SKM-1 treated with dmso at 0.1 percent for 144 hours (cell line): ENCODE measurements around the gene UGT1A3.

ENCODE experiments used
- DNase-seq: peaks from one replicate; lab custom pipeline; 2025; ENCODE audit not compliant: unreplicated experiment; lab: John Stamatoyannopoulos, UW

The UGT1A3 gene

GRCh38 chr2:233793465-233794127, 64.8 kb downstream of the UGT1A3 start:
- no peak for DNase-seq

GRCh38 chr2:233794128-233794658, 65.4 kb downstream of the UGT1A3 start:
- no peak for DNase-seq

- no peak for DNase-seq
These were observed 66.9 kb downstream of the UGT1A3 start for GRCh38 chr2:233795735-233796171.

GRCh38 chr2:233796254-233796653, 67.4 kb downstream of the UGT1A3 start:
- DNase-seq = no peak

GRCh38 chr2:233798335-233799086, 69.7 kb downstream of the UGT1A3 start:
- no peak for DNase-seq

GRCh38 chr2:233799087-233799665, 70.3 kb downstream of the UGT1A3 start:
- no peak for DNase-seq

- no peak for DNase-seq
These were observed 70.9 kb downstream of the UGT1A3 start for GRCh38 chr2:233799716-233800115.

GRCh38 chr2:233800208-233800607, 71.4 kb downstream of the UGT1A3 start:
- DNase-seq = no peak

GRCh38 chr2:233801357-233802131, 72.7 kb downstream of the UGT1A3 start:
- no peak for DNase-seq

- DNase-seq = no peak
These were observed 73.4 kb downstream of the UGT1A3 start for GRCh38 chr2:233802132-233802815.

- no peak for DNase-seq
These were observed 74.6 kb downstream of the UGT1A3 start for GRCh38 chr2:233803292-233803911.

- DNase-seq = no peak
These were observed 75.2 kb downstream of the UGT1A3 start for GRCh38 chr2:233803994-233804393.

GRCh38 chr2:233807215-233807865, 78.5 kb downstream of the UGT1A3 start:
- no peak for DNase-seq

GRCh38 chr2:233807966-233808935, 79.4 kb downstream of the UGT1A3 start:
- no peak for DNase-seq

- no peak for DNase-seq
These were observed 81.5 kb downstream of the UGT1A3 start for GRCh38 chr2:233810385-233810784.

- DNase-seq = no peak
These were observed 82.2 kb downstream of the UGT1A3 start for GRCh38 chr2:233811087-233811486.

GRCh38 chr2:233811732-233812131, 82.9 kb downstream of the UGT1A3 start:
- DNase-seq = no peak

GRCh38 chr2:233813236-233814055, 84.6 kb downstream of the UGT1A3 start:
- no peak for DNase-seq
